ENCODE data around the gene SNRPB.

GRCh38 chr20:2485661-2486060 lies 15.1 kb upstream of the SNRPB start:
- no peak for TF ChIP-seq SIN3A (IDR thresholded peaks at IDR 0.05; ENCODE audit: borderline replicate concordance, insufficient read depth, low read depth, low read length)
- TF ChIP-seq, protein P1, sequence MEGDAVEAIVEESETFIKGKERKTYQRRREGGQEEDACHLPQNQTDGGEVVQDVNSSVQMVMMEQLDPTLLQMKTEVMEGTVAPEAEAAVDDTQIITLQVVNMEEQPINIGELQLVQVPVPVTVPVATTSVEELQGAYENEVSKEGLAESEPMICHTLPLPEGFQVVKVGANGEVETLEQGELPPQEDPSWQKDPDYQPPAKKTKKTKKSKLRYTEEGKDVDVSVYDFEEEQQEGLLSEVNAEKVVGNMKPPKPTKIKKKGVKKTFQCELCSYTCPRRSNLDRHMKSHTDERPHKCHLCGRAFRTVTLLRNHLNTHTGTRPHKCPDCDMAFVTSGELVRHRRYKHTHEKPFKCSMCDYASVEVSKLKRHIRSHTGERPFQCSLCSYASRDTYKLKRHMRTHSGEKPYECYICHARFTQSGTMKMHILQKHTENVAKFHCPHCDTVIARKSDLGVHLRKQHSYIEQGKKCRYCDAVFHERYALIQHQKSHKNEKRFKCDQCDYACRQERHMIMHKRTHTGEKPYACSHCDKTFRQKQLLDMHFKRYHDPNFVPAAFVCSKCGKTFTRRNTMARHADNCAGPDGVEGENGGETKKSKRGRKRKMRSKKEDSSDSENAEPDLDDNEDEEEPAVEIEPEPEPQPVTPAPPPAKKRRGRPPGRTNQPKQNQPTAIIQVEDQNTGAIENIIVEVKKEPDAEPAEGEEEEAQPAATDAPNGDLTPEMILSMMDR (IDR thresholded peaks at IDR 0.05), result no peak
